ENCODE results near the gene ABCA13. TPM values are rescaled to one million over a fixed set of nuclear protein-coding genes. Genes with fewer than 3 reads are reported as not detected.
"Not testable (repeated sequence)": the region's sequence is repeated elsewhere in the genome, so short reads cannot be mapped to it uniquely, and the experiment has no call there.

Gene ABCA13
- total RNA-seq, 2 donors from 2014 or later, result 0.11 to 0.76 TPM

DNA sequence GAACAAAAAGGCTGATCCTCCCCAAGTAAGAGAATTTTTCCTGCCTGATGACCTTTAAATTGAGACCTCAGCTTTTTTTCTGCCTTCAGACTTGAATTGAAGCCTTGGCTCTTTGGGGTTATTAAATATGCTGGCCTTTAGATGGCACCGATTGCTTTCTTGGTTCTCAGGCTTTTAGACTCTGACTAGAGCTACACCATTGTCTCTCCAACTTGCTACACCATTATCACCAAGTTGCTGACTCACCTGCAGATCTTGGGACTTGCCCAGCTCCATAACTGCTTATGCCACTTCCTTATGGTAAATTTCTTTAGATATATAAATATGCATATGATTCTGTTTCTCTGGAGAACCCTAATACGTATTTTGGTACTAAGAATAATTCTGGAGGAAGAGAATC, 3.1 kb upstream of the ABCA13 start:
- intact Hi-C loops (cut with DNase I, micrococcal nuclease), result no loop called here
- ATAC-seq, result peak; percentile 50

DNA sequence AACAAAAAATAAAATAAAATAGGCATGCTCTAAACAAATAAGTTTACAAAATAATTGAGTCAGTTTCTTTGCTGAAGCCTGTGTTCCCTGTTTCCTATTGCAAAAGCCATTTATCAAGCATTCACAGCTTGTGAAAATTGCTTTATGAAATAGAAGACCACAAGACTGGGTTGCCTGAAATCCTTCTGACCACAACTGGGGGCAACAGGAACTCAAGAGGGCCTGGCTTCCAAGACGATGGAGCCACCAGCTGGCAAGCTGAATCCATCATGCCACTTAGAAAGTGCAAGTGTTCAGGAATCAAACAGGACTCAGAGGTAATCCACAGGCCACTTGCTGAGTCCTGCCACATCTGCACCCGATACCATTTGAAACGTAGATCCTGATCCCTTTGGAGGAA, 752 bp upstream of the ABCA13 start:
- no peak for DNase-seq

More for the DNA sequence above, 3.1 kb upstream of the ABCA13 start:
- DNase-seq, result no peak

DNA sequence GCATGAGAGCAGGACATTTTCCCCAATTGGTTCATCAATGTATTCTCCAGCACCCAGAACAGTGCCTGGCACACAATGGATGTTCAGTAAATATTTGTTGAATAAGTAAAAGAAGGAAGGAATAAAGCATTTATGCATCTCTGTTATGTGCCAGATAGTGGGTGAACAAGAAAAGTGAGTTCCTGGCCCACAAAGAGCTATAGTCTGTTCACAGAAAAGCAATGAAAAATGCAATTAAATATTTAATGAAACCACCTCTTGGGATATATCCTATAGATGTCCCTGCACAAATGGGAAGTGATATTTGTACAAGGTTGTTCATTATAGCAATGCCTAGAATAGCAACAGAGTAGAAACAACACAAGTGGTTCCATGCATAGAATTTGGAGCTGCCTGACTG, 2.1 kb downstream of the ABCA13 start:
- DNase-seq, result no peak
- no peak for ATAC-seq
- intact Hi-C loops (cut with DNase I, micrococcal nuclease), result no loop called here

More for the DNA sequence above, 752 bp upstream of the ABCA13 start:
- intact Hi-C loops (cut with DNase I, micrococcal nuclease), result no loop called here
- no peak for ATAC-seq

DNA sequence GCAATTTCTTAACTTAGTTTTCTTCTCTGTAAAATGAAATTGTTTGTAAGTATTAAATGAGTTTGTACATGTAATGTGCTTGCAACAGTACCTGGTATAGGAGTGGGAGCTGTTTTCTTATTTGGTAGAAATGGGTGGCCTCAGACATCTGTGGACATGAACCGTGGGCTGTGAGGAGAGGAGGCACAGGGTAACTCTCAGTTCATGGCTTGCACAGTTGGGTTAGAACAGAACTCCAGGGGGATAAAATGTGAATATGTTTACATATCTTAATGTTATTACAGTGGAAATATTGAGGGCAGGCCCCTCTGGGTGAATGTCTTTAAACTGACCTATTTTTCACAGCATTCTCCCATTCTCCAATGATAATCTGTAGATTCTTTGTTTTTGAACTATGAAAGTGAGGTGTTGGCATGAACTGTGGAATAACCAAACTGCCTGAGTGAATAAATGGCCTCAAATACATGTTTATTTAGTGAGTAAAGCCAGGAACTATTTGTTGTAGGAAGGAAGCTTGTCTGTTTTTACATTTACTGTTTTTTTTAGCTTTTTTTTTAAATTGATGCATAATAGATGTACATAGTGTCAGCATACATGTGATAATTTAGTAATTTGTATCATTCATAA, 2.6 kb downstream of the ABCA13 start:
- no peak for DNase-seq
- intact Hi-C loops (cut with DNase I, micrococcal nuclease), result no loop called here
- ATAC-seq, result no peak

DNA sequence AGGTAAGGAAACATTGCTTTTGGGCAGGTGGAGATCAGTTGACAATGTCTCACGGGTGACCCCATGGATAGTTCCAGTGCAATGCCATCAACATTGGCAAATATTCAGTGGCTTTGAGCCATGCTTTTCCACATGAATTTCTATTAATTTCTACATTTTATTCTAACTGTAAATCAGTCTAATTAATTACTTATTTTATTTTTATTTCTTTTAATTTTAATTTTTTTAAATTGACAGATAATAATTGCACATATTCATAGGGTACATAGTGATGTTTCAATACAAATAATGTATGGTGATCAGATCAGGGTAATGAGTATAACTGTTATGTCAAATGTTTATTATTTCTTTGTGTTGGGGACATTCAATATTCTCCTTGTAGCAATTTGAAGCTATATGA, 3.8 kb downstream of the ABCA13 start:
- intact Hi-C loops (cut with DNase I, micrococcal nuclease), result no loop called here
- DNase-seq (no peak), ATAC-seq (no peak)

DNA sequence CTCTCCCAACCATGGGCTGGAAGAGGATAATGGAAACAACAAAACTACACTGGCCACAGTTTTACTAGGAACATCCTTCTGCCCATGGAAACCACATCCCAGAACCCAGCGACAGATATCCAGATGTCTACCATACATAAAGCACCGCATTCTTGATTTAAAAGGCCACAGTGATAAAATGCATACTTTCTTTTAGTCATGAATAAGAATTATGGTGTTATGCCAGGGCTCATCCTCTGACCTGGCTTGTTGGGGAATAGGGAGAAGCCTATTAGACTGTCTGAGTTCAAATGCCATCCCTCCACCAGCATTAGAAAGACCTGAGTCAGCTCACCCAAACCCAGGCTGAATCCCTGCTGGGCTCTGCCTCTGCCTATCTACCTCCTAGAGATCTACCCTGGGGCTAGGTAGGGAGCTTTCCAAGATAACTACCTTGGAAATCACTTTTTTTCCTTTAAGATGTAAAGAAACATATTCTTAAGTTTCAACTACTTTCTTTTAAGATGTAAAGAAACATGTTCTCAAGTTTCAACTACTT, 5.2 kb downstream of the ABCA13 start:
- DNase-seq, result no peak
- ATAC-seq, result no peak
- intact Hi-C loops (cut with DNase I, micrococcal nuclease), result no loop called here

DNA sequence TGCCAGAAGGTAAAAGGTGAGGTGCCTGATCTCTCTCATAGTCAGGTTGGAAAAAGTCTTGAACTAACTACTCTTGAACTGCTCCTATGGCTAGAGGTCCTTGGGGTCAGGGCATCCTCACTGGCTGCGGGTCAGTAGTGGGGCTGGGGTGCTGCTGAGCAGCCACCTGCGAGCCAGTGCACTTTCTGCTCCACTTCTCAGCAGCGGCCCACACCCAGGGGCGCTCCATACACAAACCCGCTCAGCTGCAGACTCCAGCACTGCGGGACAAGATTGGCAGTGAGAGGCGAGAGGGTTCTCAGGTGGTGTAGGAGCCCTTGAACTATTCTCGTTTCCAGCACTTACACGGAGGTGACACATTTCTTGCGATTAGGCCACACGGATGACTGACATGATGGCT, 6.0 kb downstream of the ABCA13 start:
- no peak for ATAC-seq
- intact Hi-C loops (cut with DNase I, micrococcal nuclease), result no loop called here

DNA sequence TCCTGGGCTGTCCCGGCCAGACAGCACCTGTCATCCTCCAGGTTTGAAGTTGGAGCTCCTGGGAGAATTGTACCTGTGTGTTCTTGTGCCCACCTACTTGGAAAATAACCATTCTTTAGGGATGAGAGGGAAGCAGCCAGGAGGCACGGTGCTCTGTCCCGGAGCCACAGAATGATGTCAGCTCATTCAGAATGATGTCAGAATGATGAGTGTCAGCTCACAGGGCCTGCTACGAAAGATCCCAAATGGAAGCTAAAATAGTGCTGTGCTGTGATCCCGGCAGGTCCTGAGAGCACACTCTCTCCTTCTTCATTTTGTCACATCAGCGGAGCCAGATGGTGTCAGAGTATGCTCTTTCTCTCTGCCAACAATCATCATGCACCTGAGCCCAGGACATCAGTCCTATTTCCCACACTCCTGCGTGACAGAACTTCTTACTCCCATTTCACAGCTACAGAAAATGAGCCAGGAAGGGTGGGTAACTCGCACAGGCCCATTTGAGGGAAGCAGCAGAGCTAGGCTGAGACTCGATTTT, 8.3 kb downstream of the ABCA13 start:
- DNase-seq, result no peak
- no peak for ATAC-seq
- intact Hi-C loops (cut with DNase I, micrococcal nuclease), result no loop called here

More for the DNA sequence above, 6.0 kb downstream of the ABCA13 start:
- DNase-seq, result no peak

DNA sequence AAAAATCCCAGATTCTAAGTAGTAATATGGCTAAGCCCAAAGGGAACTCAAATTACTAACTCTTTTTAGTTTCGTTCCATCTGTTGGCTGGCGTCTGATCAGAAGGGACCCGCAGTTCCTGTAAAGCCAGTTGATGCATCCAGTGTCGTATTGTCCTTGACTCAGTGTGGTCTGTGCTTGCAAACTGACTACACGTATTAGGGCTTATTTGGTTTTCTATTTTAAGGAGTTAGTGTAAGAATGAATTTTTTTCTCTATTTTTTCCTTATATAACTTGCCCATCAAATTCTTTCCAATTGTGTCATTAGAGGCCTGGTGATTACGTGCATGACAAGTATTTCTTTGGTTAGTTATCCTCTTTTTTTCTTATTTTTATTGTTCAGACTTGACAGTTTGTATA, 9.7 kb downstream of the ABCA13 start:
- ATAC-seq (no peak), DNase-seq (no peak)
- intact Hi-C loops (cut with DNase I, micrococcal nuclease), result no loop called here

DNA sequence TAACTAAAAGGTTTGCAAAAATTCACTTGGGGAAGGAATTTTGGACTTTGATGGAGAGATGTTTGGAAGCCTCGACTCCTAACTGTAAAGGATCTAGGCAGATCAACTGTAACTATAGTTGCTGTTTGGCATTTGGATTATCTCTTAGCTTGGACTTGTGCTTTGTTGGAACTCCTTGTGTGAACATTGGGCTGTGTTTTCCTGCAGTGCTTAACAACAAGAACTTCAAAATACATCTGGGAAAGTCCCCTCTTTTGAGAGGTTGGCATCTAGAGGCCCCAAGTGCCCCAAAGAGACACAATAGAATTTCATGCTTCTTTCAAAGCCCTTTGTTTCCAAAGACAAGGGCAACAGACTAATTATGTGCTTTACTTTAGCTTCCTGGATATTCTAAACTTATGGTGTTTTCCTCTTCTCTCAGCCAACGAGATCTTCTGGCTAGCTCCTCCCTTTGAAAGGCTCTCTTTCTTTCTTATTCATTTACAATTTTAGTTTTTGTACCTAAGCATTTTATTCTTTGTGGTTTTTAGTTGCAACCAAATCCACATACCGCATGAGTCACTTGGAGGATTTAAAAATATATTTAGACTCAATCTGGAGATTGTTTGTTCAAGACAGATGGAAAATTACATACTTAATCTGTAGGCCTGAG, 11.6 kb downstream of the ABCA13 start:
- ATAC-seq, result no peak
- DNase-seq, result no peak
- intact Hi-C loops (cut with DNase I, micrococcal nuclease), result no loop called here

DNA sequence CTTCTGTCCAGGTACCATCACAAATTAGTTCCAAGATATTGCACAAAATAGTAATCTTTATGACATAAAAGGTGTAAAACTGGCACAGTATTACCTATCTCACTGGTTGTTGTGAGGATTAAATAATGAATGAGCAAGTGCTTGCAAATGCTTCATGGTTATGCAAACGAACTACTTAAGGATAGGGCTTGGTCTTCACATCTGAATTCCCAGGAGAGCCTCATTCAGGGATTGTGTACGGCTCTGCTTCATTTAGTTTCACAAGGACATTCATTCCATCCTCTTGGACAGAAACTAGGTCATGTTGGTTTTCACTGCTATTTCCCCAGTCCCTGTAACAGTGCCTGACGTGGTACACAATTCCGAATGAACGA, 12.1 kb downstream of the ABCA13 start:
- intact Hi-C loops (cut with DNase I, micrococcal nuclease), result no loop called here

DNA sequence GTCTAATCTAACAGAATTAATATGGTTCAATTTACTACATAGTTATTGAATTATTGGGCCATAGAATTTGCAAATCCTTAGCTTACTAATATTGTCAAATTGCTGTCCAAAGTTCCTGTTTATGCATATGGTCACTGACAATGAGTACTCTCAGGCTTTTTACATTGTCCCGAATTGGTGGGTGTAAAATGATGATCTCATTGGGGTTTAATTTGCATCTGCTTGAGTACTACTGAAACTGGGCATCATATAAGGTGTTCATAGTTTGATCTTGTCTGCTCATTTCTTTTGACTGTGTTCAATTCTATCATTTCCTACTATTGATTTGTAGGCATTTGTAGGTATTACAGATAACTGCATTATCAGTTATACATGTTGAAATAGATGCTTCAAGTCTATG, 12.7 kb downstream of the ABCA13 start:
- ATAC-seq (no peak), DNase-seq (no peak)
- intact Hi-C loops (cut with DNase I, micrococcal nuclease), result no loop called here

More for the DNA sequence above, 12.1 kb downstream of the ABCA13 start:
- DNase-seq (no peak), ATAC-seq (no peak)

DNA sequence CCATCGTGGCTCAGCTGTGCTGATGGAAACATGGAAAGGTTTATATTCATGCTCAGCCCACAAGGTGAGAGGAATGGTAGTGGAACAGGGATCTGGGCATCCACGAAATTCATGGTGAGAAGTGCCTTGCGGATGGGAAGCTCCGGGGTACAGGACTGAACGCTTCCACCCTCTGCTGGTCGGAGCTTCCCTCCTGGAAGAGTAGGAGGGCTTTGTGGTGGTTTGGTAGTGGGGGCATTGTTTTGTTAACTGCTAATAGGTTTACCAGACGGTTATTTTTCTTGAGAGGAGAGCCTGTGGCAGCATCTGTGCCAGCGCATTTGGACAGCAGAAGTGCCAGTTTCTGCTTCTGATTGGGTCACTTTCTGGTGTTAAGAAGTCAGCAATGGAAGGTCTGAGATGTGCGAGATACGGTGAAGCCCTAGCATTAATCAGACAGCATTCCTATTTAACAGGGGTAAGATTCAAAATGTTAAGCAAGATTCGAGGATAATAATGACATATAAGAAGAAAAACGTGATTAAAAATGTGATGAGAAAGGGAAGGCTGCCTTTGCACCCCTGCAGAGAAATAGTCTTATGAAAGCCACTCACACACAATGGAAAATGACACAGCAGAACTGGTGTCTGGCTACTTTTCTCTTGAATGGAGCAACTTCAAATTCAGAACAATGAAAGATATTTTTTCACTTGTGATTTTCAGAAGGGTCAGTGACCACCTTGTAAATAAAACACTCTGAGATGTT, 17.7 kb downstream of the ABCA13 start:
- DNase-seq (no peak), ATAC-seq (no peak)
- intact Hi-C loops (cut with DNase I, micrococcal nuclease), result no loop called here

DNA sequence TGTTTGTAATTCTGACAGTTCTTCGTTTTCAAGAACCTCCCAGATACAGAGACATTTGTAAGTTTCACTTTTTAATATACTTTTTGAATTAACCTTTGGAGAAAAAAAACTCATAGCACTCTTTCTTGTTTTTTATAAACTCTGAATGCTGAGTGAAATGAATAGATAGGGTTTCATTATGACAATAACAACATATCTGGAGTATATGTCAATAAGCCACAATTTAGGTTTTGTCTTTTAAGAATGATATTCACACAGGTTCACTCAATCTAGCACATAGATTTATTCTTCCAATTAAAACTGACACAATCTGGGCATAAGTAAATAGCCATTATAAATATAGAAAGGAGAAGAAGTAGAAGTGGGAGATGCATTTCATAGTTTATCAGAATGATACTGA, 21.7 kb downstream of the ABCA13 start:
- DNase-seq (no peak), ATAC-seq (no peak)
- intact Hi-C loops (cut with DNase I, micrococcal nuclease), result no loop called here

DNA sequence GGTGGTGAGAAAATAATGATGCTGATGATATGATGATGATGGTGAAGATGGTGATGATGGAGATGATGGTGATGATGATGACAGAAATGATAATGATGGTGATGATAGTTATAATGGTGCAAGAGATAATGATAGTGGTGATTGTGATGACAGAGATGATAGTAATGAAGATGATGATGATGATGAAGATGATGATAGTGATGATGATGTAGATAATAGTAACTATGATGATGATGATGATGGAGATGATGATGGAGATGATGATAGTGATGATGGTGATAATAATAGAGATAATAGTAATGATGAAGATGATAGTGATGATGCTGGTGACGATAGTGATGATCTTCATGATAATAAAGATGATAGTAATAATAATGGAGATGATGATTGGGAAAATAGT, 22.2 kb downstream of the ABCA13 start:
- intact Hi-C loops (cut with DNase I, micrococcal nuclease), result no loop called here
- ATAC-seq (no peak), DNase-seq (no peak)

DNA sequence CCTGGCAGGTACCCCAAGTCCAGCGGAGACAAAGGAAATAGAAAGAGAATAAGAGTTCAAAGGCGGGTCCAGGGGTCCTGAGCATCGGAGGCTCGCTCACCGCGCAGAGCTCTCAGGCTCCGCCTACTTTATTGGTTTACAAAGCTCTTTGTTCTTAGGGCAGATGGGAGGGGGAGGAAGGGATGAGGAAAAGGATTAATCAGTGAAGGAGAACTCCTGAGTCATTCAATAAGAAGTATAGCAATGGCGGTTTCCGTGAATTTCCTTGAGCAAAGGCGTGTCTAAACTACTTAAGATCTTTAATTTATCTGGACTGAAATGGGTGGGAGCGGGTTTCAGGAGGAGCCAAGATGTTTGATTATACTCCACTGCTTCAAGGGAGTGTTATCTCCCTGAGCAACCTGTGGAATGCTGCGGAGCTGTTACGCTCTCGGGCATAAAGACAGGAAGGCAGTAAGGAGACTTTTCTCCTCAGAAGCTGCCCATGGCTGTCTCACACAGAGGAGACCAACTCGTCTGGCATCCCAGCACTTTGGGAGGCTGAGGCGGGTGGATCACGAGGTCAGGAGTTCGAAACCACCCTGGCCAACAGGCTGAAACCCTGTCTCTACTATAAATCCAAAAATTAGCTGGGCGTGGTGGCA, 29.8 kb downstream of the ABCA13 start:
- intact Hi-C loops (cut with DNase I, micrococcal nuclease), result not testable (repeated sequence)
- peak; percentile 69 for ATAC-seq

DNA sequence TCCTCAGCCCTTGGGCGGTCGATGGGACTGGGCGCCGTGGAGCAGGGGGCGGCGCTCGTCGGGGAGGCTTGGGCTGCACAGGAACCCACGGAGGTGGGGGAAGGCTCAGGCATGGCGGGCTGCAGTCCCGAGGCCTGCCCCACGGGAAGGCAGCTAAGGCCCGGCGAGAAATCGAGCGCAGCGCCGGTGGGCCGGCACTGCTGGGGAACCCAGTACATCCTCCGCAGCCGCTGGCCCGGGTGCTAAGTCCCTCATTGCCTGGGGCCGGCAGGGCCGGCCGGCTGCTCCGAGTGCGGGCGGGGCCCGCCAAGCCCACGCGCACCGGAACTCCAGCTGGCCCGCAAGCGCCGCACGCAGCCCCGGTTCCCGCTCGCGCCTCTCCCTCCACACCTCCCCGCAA, 31.7 kb downstream of the ABCA13 start:
- ATAC-seq; DNase-seq; intact Hi-C loops (cut with DNase I, micrococcal nuclease): not testable (repeated sequence)

More for the DNA sequence above, 29.8 kb downstream of the ABCA13 start:
- DNase-seq, result peak; percentile 26 to 37

DNA sequence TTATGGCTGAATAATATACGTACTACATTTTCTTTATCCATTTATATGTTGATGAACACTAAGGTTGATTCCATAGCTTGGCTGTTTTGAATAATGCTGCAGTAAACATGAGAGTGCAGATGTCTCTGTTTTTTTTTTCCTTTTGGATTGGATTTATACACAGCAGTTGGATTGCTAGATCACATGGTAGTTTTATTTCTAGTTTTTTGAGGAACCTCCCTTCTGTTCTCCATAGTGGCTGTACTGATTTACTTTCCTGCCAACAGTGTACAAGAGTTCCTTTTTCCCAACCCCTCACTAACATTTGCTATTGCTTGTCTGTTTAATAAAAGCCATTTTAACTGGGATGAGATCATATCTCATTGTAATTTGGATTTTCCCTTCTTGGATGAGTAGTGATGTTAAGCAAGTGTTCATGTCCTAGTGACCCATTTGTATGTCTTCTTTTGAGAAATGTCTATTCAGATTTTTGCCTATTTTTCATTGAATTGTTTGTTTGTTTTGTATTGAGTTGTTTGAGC, 36.0 kb downstream of the ABCA13 start:
- ATAC-seq, result no peak
- DNase-seq, result no peak
- intact Hi-C loops (cut with DNase I, micrococcal nuclease), result no loop called here

DNA sequence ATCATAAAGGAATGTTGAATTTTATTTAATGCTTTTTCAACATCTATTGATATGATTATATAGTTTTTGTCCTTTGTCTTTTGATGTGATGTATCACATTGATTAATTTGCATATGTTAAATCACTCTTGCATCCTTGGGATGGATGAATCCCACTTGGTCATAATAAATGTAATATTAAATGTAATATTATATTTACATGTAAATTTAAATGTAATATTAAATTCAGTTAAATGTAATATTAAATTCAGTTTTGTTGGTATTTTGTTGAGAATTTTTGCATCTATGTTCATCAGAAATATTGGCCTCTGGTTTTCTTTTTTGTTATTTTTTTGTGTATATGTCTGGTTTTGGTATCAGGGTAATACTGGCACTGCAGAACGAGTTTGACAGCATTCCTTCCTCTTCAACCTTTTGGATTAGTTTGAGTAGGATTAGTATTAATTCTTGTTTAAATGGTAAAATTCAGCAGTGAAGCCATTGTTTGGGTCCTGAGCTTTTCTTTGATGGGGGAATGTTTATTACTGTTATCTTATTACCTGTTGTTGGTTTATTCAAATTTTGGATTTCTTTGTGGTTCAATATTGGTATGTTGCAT, 37.8 kb downstream of the ABCA13 start:
- ATAC-seq (no peak), DNase-seq (no peak)
- intact Hi-C loops (cut with DNase I, micrococcal nuclease), result no loop called here

All from left colon (tissue), 2 donors.